HG03066 (cell line): ENCODE results near the gene SPATA31A7.
"Not testable (repeated sequence)": the region's sequence is repeated elsewhere in the genome, so short reads cannot be mapped to it uniquely, and the experiment has no call there.

ENCODE experiments used
- ATAC-seq: cut with Tn5 transposase; IDR thresholded peaks from one replicate; pipeline ENCODE4 v1.9.1; 2021; ENCODE audit warnings: low read depth; ENCODE audit not compliant: unreplicated experiment

The SPATA31A7 gene

GRCh38 chr9:61189736-61190135 lies at the start of gene SPATA31A7:
Gene SPATA31A7 (plus strand): TSS chr9:61190036. CDS start chr9:61190065, 29 bp downstream.
- ATAC-seq: not testable (repeated sequence)

GRCh38 chr9:61226438-61226837 lies 36.6 kb downstream of the SPATA31A7 start:
- not testable (repeated sequence) for ATAC-seq
